ENCODE data around the gene EMC8.

EMC8 gene

GRCh38 chr16:85789773-85790172 is 9.6 kb downstream of the EMC8 start:
- H3K4me1 ChIP-seq (ENCODE audit: low read length) = peaks cover 23% of the 10 kb centered on the region
- H3K9me3 ChIP-seq (ENCODE audit: insufficient read depth, low read length) = no peaks in the 10 kb centered on the region
- no peak overlapping the region for H3K27ac ChIP-seq (ENCODE audit: low read length)
- H4K20me1 ChIP-seq (ENCODE audit: insufficient read depth, low read length) = peaks cover 3% of the 10 kb centered on the region
- H3K4me2 ChIP-seq (ENCODE audit: low read length) = no peak overlapping the region
- no peaks in the 10 kb centered on the region for H3K27me3 ChIP-seq (ENCODE audit: low read depth, low read length)
- H3K36me3 ChIP-seq (replicated peaks; ENCODE audit: low read depth, low read length) = peaks cover 67% of the 10 kb centered on the region
- peaks cover 53% of the 10 kb centered on the region for H3K79me2 ChIP-seq (ENCODE audit: low read length)
- TF ChIP-seq, protein P1, sequence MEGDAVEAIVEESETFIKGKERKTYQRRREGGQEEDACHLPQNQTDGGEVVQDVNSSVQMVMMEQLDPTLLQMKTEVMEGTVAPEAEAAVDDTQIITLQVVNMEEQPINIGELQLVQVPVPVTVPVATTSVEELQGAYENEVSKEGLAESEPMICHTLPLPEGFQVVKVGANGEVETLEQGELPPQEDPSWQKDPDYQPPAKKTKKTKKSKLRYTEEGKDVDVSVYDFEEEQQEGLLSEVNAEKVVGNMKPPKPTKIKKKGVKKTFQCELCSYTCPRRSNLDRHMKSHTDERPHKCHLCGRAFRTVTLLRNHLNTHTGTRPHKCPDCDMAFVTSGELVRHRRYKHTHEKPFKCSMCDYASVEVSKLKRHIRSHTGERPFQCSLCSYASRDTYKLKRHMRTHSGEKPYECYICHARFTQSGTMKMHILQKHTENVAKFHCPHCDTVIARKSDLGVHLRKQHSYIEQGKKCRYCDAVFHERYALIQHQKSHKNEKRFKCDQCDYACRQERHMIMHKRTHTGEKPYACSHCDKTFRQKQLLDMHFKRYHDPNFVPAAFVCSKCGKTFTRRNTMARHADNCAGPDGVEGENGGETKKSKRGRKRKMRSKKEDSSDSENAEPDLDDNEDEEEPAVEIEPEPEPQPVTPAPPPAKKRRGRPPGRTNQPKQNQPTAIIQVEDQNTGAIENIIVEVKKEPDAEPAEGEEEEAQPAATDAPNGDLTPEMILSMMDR (IDR thresholded peaks at IDR 0.05; ENCODE audit: low read depth, low read length) = no peak
- TF ChIP-seq EZH2phosphoT487 (IDR thresholded peaks at IDR 0.05; ENCODE audit: low read depth) = no peak
- H3K4me3 ChIP-seq (ENCODE audit: low read length) = no peak overlapping the region
- H3K9ac ChIP-seq (ENCODE audit: low read length) = no peak overlapping the region
- H2AFZ ChIP-seq (ENCODE audit: low read depth, low read length) = no peak overlapping the region

DNA sequence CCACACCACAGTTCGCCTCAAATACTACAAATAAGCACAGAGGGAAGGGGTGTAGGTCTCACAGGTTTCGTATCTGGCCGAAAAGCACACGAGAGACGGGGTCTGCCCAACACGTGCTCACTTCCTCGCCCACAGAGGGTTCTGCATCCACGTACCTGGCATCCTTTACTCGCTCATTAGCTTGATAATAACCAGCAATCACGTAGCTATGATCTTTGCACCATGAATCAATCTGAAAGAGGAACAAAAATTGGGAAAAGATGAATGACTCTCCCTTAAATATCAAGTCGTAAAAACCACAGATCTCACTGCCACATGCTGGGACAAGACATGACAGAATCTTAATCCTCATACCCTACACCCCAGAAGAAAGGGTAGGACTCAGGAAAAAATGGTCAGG is 10.5 kb downstream of the EMC8 start:
- Histone ChIP-seq H3K36me3 (replicated peaks; ENCODE audit: low read depth, low read length) (peaks cover 64% of the 10 kb centered on the region), H3K27ac (ENCODE audit: low read length) (peak overlapping the region; percentile 10; the same call in 1 of the 2 replicates), H3K9me3 (ENCODE audit: insufficient read depth, low read length) (no peaks in the 10 kb centered on the region), H3K4me3 (ENCODE audit: low read length) (no peak overlapping the region), H4K20me1 (ENCODE audit: insufficient read depth, low read length) (peaks cover 3% of the 10 kb centered on the region; the same call in 1 of the 2 replicates), H3K27me3 (ENCODE audit: low read depth, low read length) (no peaks in the 10 kb centered on the region), H2AFZ (ENCODE audit: low read depth, low read length) (no peak overlapping the region), H3K79me2 (ENCODE audit: low read length) (peaks cover 43% of the 10 kb centered on the region), H3K9ac (ENCODE audit: low read length) (no peak overlapping the region), H3K4me1 (ENCODE audit: low read length) (peaks cover 23% of the 10 kb centered on the region), H3K4me2 (ENCODE audit: low read length) (peak overlapping the region; percentile 54)
- TF ChIP-seq EZH2phosphoT487 (IDR thresholded peaks at IDR 0.05; ENCODE audit: low read depth) = no peak
- TF ChIP-seq, protein P1 (IDR thresholded peaks at IDR 0.05; ENCODE audit: low read depth, low read length) = no peak

- H3K36me3 ChIP-seq (replicated peaks; ENCODE audit: low read depth, low read length) = peaks cover 42% of the 10 kb centered on the region
- H3K27me3 ChIP-seq (ENCODE audit: low read depth, low read length) = no peaks in the 10 kb centered on the region
- 0 out of 2 replicates have a peak, but pooled peaks cover 7% of the 10 kb centered on the region for H4K20me1 ChIP-seq (ENCODE audit: insufficient read depth, low read length)
- peaks cover 18% of the 10 kb centered on the region for H3K79me2 ChIP-seq (ENCODE audit: low read length)
- no peaks in the 10 kb centered on the region for H3K9me3 ChIP-seq (ENCODE audit: insufficient read depth, low read length)
- TF ChIP-seq, protein P1 (IDR thresholded peaks at IDR 0.05; ENCODE audit: low read depth, low read length) = no peak
- TF ChIP-seq EZH2phosphoT487 (IDR thresholded peaks at IDR 0.05; ENCODE audit: low read depth) = no peak
- peaks cover 23% of the 10 kb centered on the region for H3K4me1 ChIP-seq (ENCODE audit: low read length)
- no peak overlapping the region for H3K4me3 ChIP-seq (ENCODE audit: low read length)
- no peak overlapping the region for H3K27ac ChIP-seq (ENCODE audit: low read length)
- H2AFZ ChIP-seq (ENCODE audit: low read depth, low read length) = no peak overlapping the region
- H3K4me2 ChIP-seq (ENCODE audit: low read length) = no peak overlapping the region
- H3K9ac ChIP-seq (ENCODE audit: low read length) = no peak overlapping the region
Observed at GRCh38 chr16:85785927-85786326, 13.4 kb downstream of the EMC8 start.

DNA sequence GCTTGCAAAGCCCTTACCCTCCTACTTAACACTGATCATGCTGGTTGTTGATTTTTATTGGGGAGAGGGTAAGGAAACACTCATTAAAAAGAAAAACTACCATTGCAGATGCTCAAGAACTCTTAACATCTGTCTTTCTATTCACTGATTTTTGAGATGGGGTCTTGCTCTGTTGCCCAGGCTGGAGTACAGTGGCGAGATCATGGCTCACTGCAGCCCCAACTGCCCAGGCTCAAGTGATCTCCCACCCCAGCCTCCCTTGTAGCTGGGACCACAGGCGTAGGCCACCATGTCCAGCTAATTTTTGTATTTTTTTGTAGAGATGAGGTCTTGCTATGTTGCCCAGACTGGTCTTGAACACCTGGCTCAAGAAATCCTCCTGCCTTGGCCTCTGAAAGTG is 14.5 kb downstream of the EMC8 start:
- no peak for TF ChIP-seq EZH2phosphoT487 (IDR thresholded peaks at IDR 0.05; ENCODE audit: low read depth)
- TF ChIP-seq, protein P1 (IDR thresholded peaks at IDR 0.05; ENCODE audit: low read depth, low read length) = no peak
- H3K36me3 ChIP-seq (replicated peaks; ENCODE audit: low read depth, low read length) = peaks cover 50% of the 10 kb centered on the region
- peaks cover 16% of the 10 kb centered on the region for H3K4me1 ChIP-seq (ENCODE audit: low read length)
- H2AFZ ChIP-seq (ENCODE audit: low read depth, low read length) = no peak overlapping the region
- H3K9ac ChIP-seq (ENCODE audit: low read length) = no peak overlapping the region
- no peak overlapping the region for H3K4me3 ChIP-seq (ENCODE audit: low read length)
- no peaks in the 10 kb centered on the region for H3K27me3 ChIP-seq (ENCODE audit: low read depth, low read length)
- peaks cover 7% of the 10 kb centered on the region for H3K79me2 ChIP-seq (ENCODE audit: low read length)
- no peaks in the 10 kb centered on the region for H3K9me3 ChIP-seq (ENCODE audit: insufficient read depth, low read length)
- H3K27ac ChIP-seq (ENCODE audit: low read length) = no peak overlapping the region
- H3K4me2 ChIP-seq (ENCODE audit: low read length) = no peak overlapping the region
- H4K20me1 ChIP-seq (ENCODE audit: insufficient read depth, low read length) = 0 out of 2 replicates have a peak, but pooled peaks cover 7% of the 10 kb centered on the region

Data from OCI-LY3 (cell line).